GM12878 (cell line): ENCODE results near the gene BMP7. TPM values are rescaled to one million over a fixed set of nuclear protein-coding genes. Genes with fewer than 3 reads are reported as not detected.

Experiments used
- ATAC-seq: fragments of 200-7000 bp; cut with Tn5 transposase; 3 replicates; pipeline ENCODE4 v1.9.1; 2020; ENCODE audit warnings: mild to moderate bottlenecking, moderate library complexity
- BruUV-seq: library from RNA; stranded (reverse); fragments of 400-500 nt; replicated peaks from 2 replicates; lab custom pipeline; 2021; lab: Mats Ljungman, UMichigan
- CTCF ChIA-PET: fragments of 300-600 bp; sonication (Branson Sonifier 250); formaldehyde crosslinking; extraction: SDS; loops from one replicate; lab custom pipeline; 2021; ENCODE audit warnings: inconsistent platforms; lab: Yijun Ruan, JAX
- POLR2A ChIA-PET: fragments of 350-600 bp; formaldehyde crosslinking; extraction: SDS; loops from one replicate; lab custom pipeline; 2021; ENCODE audit warnings: inconsistent platforms; lab: Charles Lee
- RAD21 ChIA-PET: fragments of 300-600 bp; sonication (Branson Sonifier 250); formaldehyde crosslinking; loops from one replicate; lab custom pipeline; 2023; ENCODE audit warnings: antibody characterized with exemption; ENCODE audit not compliant: unreplicated experiment; lab: Charles Lee
- SMC1A ChIA-PET: fragments of 300-600 bp; sonication (Branson Sonifier 250); formaldehyde crosslinking; loops from one replicate; lab custom pipeline; 2023; ENCODE audit not compliant: unreplicated experiment, uncharacterized antibody; lab: Charles Lee
- DNase-seq: peaks from one replicate; pipeline ENCODE4 v3.0.0-alpha.2; 2011; ENCODE audit warnings: low read depth, low spot score
- FAIRE-seq: peaks from 3 replicates; lab custom pipeline; 2011; peaks lifted over from hg19 to GRCh38; lab: Jason Lieb, UNC
- H2AFZ ChIP-seq: 2 replicates; pipeline ENCODE4 v1.6.0; 2011; ENCODE audit warnings: low read depth, low read length, control low read depth; ENCODE audit not compliant: control insufficient read depth
- H3K27ac ChIP-seq: 2 replicates; pipeline ENCODE4 v1.5.1; 2011; ENCODE audit warnings: control low read depth; ENCODE audit not compliant: control insufficient read depth, insufficient read depth
- H3K27me3 ChIP-seq, 2 experiments: replicated peaks in 1 of 2; 2 replicates each; pipeline versions ENCODE4 v1.6.0 to v1.6.1; 2011; ENCODE audit warnings: low read length in 1 of 2; ENCODE audit not compliant: control insufficient read depth in 2 of 2, insufficient read depth in 2 of 2
- H3K36me3 ChIP-seq, 2 experiments: 2 replicates each; pipeline ENCODE4 v1.5.1; 2011; ENCODE audit warnings: low read length in 1 of 2; ENCODE audit not compliant: control insufficient read depth in 2 of 2, insufficient read depth in 2 of 2
- H3K4me1 ChIP-seq: 2 replicates; pipeline ENCODE4 v1.6.1; 2011; ENCODE audit warnings: mild to moderate bottlenecking, low read length, moderate library complexity, mixed read lengths; ENCODE audit not compliant: control insufficient read depth, insufficient read depth
- H3K4me2 ChIP-seq: 2 replicates; pipeline ENCODE4 v1.6.0; 2011; ENCODE audit warnings: control low read depth; ENCODE audit not compliant: control insufficient read depth, insufficient read depth
- H3K4me3 ChIP-seq: fragments of 200-600 bp; sonication (generic); 2 replicates; pipeline ENCODE4 v1.5.1; 2016
- H3K79me2 ChIP-seq: 2 replicates; pipeline ENCODE4 v1.6.0; 2011; ENCODE audit warnings: low read length; ENCODE audit not compliant: control insufficient read depth, insufficient read depth
- H3K9ac ChIP-seq: 2 replicates; pipeline ENCODE4 v1.8.0; 2011; ENCODE audit warnings: low read length, control low read depth, mixed read lengths; ENCODE audit not compliant: control insufficient read depth, insufficient read depth
- H3K9me3 ChIP-seq: replicated peaks from 3 replicates; pipeline ENCODE4 v1.5.1; 2011; ENCODE audit warnings: mild to moderate bottlenecking, low read length; ENCODE audit not compliant: control insufficient read depth, insufficient read depth
- H4K20me1 ChIP-seq: 2 replicates; pipeline ENCODE4 v1.6.0; 2011; ENCODE audit not compliant: control insufficient read depth, insufficient read depth
- ELK1 ChIP-seq: IDR thresholded peaks from 2 replicates; pipeline ENCODE4 v1.6.1; 2012; ENCODE audit warnings: low read depth, low read length, improper control_type of control experiment
- MLLT1 ChIP-seq: fragments of 450-650 bp; IDR thresholded peaks from 2 replicates; pipeline ENCODE4 v1.6.1; 2016; ENCODE audit warnings: mild to moderate bottlenecking
- NBN ChIP-seq: fragments of 450-650 bp; IDR thresholded peaks from 2 replicates; pipeline ENCODE4 v1.6.1; 2016
- POLR2AphosphoS2 ChIP-seq: IDR thresholded peaks from 2 replicates; pipeline ENCODE4 v1.6.1; 2011; ENCODE audit warnings: low read depth, mild to moderate bottlenecking, low read length, improper control_type of control experiment, moderate library complexity
- SREBF2 ChIP-seq: IDR thresholded peaks from 2 replicates; pipeline ENCODE4 v1.6.1; 2012; ENCODE audit warnings: mild to moderate bottlenecking, low read length
- TCF12 ChIP-seq: IDR thresholded peaks from 2 replicates; pipeline ENCODE4 v1.6.1; 2011; ENCODE audit warnings: low read depth, mild to moderate bottlenecking, low read length
- TCF7 ChIP-seq: IDR thresholded peaks from 2 replicates; pipeline ENCODE4 v1.6.1; 2014; ENCODE audit warnings: antibody characterized with exemption, borderline replicate concordance
- ZNF622 ChIP-seq: fragments of 450-650 bp; IDR thresholded peaks from 2 replicates; pipeline ENCODE4 v1.6.1; 2017; ENCODE audit warnings: mild to moderate bottlenecking, inconsistent platforms
- WGBS: methylation state at CpG from one replicate; pipeline ENCODE4 v1.1.6; 2016; ENCODE audit warnings: low lambda C conversion rate; ENCODE audit not compliant: insufficient replicate concordance, insufficient coverage; ENCODE audit errors: missing lambda C conversion rate; 5-methylcytosine and 5-hydroxymethylcytosine counted together
- in situ Hi-C: fragments of 300-500 bp; cut with MboI; formaldehyde crosslinking; loops from 9 replicates; pipeline ENCODE4 v1.14.3; 2018; ENCODE audit warnings: mixed read lengths
- intact Hi-C: fragments of 100-400 bp; cut with micrococcal nuclease; formaldehyde crosslinking; loops from one replicate; pipeline ENCODE4 v1.14.2; 2022; ENCODE audit not compliant: unreplicated experiment
- polyA plus RNA-seq, 11 experiments: library from polyadenylated mRNA; depleted of rRNA in 4 of 11; unstranded in 6 of 11; stranded (reverse) in 5 of 11; fragments of >200 nt; fragmentation: Nextera tagmentation in 4 of 11; fragmentation: Illumina TruSeq in 1 of 11; extraction: Ambion mirVana in 4 of 11; extraction: Trizol in 1 of 11; gene quantifications; 1 replicate in 1 of 11; 2 replicates in 10 of 11; pipeline versions ENCODE4 v1.2.1 to v1.2.3, GENCODE V29; 2011 to 2016; ENCODE audit warnings: inconsistent platforms in 2 of 11, missing spikeins in 2 of 11, low read depth in 1 of 11
- total RNA-seq, 4 experiments: library from RNA; depleted of rRNA in 3 of 4; stranded (reverse); fragments of >200 nt in 3 of 4; fragmentation: Illumina TruSeq in 1 of 4; extraction: Trizol in 1 of 4; gene quantifications; 2 replicates each; pipeline versions ENCODE4 v1.2.1 to v1.2.3, GENCODE V29; 2013 to 2021

BMP7 gene
- total and polyA plus RNA-seq, 10 of the 15 experiments (the other 5 are each of a cell fraction or from before 2014, with no cell fraction given), result 0.18 to 0.51 (median 0.28) TPM; not detected in 7

GRCh38 chr20:57287901-57288300 is 21.5 kb upstream of the BMP7 start:
- H3K27ac ChIP-seq, result no peak overlapping the region
- WGBS, result 34% methylated on average over 6 of the region's 6 CpGs
- H3K79me2 ChIP-seq, result no peaks in the 10 kb centered on the region
- no peaks in the 10 kb centered on the region for H3K4me1 ChIP-seq
- no peak overlapping the region for H3K4me3 ChIP-seq
- POLR2A ChIA-PET, result no interaction called here
- TF ChIP-seq TCF7, result no peak
- no peak for TF ChIP-seq SREBF2
- SMC1A ChIA-PET, result no interaction called here
- no peak for DNase-seq
- peaks cover 7 to 22% of the 10 kb centered on the region in 2 experiments; a peak in 3 of 4 replicates for H3K27me3 ChIP-seq
- CTCF ChIA-PET, result no interaction called here
- BruUV-seq, result no TSS peak
- intact Hi-C loops, result no loop called here
- H3K36me3 ChIP-seq, result no peaks in the 10 kb centered on the region
- no peak overlapping the region for H3K4me2 ChIP-seq
- H4K20me1 ChIP-seq, result no peaks in the 10 kb centered on the region
- no peak overlapping the region for H2AFZ ChIP-seq
- RAD21 ChIA-PET, result no interaction called here
- H3K9ac ChIP-seq, result no peak overlapping the region
- in situ Hi-C loops, result no loop called here
- no peaks in the 10 kb centered on the region for H3K9me3 ChIP-seq
- no peak for ATAC-seq
- no peak for FAIRE-seq

GRCh38 chr20:57287007-57287880 is 20.8 kb upstream of the BMP7 start:
- SMC1A ChIA-PET, result no interaction called here
- WGBS, result 28% methylated on average over 14 of the region's 14 CpGs
- H3K27ac ChIP-seq, result no peak overlapping the region
- no peaks in the 10 kb centered on the region for H3K79me2 ChIP-seq
- POLR2A ChIA-PET, result no interaction called here
- no peak overlapping the region for H3K4me3 ChIP-seq
- H3K4me2 ChIP-seq, result no peak overlapping the region
- RAD21 ChIA-PET, result no interaction called here
- H4K20me1 ChIP-seq, result no peaks in the 10 kb centered on the region; the same call in 1 of the 2 replicates
- CTCF ChIA-PET, result no interaction called here
- ATAC-seq, result no peak
- no peaks in the 10 kb centered on the region for H3K36me3 ChIP-seq
- H2AFZ ChIP-seq, result no peak overlapping the region
- TF ChIP-seq TCF12 (no peak), MLLT1 (no peak), NBN (no peak), POLR2AphosphoS2 (no peak), ZNF622 (no peak), ELK1 (no peak)
- in situ Hi-C loops, result no loop called here
- H3K9me3 ChIP-seq, result no peaks in the 10 kb centered on the region
- no peak for FAIRE-seq
- H3K4me1 ChIP-seq, result no peaks in the 10 kb centered on the region
- DNase-seq, result no peak
- intact Hi-C loops, result no loop called here
- BruUV-seq, result no TSS peak
- peaks cover 7 to 21% of the 10 kb centered on the region in 2 experiments; a peak in 3 of 4 replicates for H3K27me3 ChIP-seq
- no peak overlapping the region for H3K9ac ChIP-seq
